CD4-positive, alpha-beta T cell treated with Interleukin-2 at 100 ng/mL for 4 hours (primary cell): ENCODE data around the gene RPN2.

Experiments
- DNase-seq: peaks from one replicate; pipeline ENCODE4 v3.0.0-alpha.2; 2020; ENCODE audit warnings: low spot score

The RPN2 gene

DNA sequence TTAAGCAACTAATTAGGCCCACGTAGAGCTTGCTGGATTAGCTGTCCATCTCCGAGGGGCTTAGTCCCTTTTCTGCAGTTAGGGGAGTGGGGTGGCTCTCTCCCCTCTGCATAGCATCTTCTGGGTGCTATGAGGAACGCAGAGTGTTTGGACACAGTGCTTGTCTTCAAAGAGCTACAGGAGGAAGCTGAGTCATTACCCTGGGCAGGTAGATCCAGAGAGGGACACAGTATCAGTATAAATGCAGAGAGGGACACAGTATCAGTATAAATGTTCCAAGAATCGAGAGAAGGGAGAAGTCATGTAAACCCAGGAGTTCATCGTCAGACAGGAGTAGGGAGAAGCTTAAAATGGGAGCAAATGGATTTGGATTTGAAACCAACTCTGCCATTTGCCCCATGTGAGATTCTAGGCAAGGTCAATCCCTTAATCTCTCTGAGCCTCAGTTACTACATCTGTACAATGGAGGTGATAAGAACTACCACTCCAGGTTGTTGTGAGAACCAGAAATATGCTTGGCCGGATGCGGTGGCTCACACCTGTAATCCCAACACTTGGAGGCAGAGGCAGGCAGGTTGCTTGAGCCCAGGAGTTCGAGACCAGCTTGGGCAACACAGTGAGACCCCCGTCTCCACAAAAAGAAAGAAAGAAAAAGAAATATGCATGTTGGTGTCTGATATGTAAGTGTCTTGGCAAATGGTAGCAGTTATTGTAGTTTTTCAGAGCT is 88.0 kb downstream of the RPN2 start:
- DNase-seq = no peak

DNA sequence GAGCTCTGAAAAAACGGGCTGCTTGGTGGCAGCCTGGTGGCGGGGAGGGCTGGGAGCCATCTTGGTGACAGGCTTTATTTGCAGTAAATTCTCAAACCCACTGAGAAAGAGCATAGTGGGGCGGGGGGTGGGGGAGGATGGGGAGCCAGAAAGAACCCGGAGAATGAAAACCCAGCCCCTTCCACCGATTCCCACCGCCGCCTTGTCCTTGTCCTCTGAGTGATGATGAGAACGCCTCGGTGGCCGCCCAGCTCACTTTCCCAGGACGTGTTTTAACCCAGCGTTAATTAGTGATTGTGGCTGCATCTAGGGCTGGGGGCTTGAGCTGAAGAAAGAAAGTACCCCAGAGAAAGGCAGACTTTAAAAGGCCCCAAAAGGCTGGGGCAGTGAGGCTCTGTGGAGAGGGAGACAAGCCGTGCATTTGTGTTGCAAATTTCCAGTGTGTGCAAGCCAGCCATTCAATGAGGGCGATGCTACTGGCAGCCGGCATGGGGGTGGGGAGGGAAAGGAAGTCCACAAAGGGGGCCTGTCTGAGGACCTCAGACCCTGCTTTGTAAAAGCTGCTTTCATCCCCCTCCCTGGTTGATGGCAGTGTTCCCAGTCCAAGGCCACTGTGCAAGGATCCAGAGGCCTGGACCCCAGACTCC is 88.7 kb downstream of the RPN2 start:
- no peak for DNase-seq

DNA sequence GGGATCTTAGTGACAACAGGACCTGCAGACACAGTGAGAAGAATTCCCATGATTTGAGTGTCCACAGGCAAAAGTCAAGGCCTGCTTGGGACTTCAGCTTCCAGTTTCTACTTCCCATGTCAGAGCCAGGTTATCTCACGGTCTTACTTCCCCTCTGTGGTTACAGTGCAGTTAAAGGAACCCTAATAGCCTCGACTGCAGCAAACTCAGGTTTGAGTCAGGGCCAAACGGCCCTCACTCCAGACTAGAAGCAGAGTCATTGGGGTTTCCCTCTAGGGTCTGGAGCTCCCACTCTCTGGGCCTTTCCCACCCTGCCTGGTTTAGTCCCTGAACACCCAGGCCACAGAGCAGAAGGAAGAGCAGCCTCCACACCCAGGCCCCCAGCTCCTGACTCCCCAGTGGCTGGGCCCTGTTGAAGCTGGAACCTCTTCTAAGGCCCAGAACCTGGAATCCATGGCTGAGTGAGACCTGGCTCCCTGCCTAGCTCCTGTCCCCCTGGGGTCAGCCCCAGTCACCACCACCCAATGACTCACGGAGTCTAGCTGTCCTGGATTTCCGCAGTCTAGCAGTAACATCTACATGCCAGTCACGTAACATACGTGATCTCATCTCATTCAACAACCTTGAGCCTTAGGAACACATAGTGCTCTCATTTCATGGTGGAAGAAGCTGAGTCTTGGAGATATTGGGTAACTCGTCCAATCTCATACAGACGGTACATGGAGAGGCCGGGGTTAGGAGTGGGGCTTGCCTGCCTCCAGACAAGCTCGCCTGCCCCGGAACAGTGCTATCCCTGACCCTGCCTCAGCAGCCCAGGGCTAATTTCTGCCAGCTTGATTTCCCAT is 91.7 kb downstream of the RPN2 start:
- peak; percentile 11 for DNase-seq

DNA sequence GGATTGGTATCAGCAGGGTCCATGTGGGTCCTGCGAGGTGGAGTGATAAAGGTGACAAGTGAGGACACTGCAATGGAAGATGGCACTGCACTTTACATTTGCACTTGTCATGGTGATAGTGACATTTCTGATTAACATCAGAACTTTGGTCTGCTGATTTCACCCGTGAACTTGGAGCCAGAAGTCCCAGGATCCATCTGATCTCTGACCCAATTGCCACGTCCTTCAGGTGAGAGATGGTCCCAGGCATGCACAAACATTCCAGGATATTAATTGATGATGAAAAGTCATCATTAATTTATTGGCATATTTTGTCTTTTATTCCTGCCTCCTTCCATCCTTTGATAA is 92.3 kb downstream of the RPN2 start:
- no peak for DNase-seq

DNA sequence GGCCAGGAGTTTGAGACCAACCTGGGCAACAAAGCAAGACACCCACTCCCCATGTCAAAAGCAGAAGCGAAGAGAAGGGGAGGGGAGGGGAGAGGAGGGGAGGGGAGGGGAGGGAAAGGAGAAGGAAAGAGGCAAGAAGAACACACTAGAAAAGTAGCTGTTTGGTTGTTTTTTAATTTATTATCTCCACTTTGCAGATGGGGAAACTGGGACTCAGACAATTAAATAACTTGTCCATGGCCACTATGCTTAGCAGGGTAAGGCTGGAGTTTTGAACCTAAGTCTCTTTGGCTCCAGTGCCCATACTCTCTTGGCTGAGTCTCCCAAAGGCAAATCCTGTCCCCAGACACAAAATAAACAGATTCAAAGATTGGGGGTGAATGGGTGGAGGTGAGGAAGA is 94.9 kb downstream of the RPN2 start:
- no peak for DNase-seq

DNA sequence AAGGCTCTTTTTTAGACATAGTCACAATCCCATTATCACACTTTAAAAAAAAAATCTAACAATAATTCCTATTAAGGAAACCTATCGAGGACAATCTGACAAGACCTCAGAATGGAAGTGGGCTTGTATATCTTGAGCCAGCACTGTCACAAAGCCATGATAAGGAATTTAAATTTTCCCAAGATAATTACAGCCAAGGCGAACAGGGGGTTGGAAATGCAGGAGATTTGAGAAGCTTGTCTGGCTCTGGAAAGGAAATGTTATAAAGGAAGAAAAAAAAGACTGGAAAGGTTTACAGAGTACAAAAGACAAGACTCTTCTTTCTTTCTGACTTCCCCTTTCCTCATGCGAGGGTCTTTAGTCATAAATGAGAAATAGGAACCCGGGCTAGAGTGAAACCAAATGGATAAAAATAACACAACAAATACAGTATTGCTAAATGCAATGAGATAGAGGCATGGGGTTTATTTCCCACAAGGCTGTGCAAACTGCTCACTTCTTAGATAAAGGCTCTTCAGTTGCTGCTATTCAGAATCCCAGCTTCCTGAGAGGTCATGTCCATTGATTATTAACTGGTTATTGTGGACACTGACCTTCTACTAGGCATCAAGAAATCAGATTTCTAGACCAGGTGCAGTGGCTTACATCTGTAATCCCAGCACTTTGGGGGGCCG is 95.9 kb downstream of the RPN2 start:
- DNase-seq = no peak

DNA sequence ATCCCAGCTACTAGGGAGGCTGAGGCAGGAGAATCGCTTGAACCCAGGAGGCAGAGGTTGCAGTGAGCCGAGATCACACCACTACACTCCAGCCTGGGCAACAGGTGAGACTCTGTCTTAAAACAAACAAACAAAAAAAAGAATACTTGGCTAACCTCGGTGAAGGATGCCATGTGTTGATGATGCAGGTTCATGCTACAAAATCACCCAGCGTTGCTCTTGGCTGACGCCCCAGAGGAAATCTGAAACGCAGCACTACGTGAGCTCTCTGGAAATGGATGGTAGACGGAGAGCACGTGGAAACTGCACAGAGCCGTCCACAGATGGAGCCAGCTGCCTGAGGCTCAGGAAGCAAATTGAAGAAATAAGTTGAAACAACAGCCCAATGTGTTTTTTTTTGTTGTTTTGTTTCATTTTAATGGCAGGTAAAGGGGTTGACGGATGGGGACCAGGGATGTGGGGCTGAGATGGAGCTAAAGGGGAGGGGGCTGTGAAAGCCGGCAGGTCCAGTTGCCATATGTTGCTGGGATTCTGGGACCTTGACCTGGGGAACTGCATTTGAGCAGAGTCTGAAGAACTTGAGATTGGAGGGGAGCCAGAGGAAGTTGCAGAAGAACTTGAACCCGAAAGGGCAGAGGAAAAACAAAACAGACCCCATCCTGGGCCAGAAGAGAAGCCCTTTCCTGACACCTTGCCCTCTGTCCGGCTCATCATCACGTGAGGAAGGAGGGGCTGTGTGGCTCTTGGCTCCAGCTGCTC is 97.5 kb downstream of the RPN2 start:
- no peak for DNase-seq

DNA sequence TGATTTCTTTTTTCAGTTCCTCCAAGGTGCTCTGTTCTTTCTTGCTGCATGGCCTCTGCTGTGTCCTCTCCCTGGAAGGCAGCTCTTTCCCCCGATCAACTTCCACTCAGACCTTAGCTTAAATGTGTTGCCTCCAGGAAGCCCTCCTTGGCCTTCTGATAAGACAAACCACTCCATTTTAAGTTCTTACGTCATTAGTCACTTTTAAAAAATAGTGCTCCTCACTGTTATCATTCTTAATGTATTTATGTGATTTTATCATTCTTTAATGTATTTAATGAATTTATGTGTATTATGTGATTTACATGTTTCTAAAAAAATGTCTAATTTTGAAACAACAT is 98.1 kb downstream of the RPN2 start:
- no peak for DNase-seq

DNA sequence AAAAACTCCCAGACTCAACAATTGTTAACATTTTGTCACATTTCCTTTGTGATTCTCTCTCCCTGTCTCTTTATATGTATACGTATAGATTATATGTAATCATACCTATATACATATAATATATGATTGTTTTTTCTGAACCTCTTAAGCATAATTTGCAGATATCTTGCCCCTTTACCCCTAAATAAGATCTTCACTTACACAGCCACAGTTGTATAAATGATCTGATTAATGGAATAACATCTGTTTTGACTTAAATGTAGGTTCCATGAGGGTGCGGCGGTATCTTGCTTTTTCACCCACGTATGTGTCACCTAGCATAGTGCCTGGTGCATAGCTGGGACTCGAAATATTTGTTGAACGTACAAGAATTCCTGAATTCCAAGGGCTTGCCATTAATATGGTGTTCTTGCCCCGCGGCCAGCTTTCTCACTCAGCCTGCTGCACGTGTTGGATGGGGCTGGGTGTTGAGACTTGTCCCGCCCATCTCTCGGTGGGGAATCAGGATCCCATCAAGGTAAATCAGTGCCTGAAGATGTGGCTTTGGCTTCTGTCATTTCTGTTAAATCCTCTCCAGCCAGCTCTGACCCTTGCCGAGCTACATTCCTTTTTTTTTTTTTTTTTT is 99.9 kb downstream of the RPN2 start:
- DNase-seq = no peak

DNA sequence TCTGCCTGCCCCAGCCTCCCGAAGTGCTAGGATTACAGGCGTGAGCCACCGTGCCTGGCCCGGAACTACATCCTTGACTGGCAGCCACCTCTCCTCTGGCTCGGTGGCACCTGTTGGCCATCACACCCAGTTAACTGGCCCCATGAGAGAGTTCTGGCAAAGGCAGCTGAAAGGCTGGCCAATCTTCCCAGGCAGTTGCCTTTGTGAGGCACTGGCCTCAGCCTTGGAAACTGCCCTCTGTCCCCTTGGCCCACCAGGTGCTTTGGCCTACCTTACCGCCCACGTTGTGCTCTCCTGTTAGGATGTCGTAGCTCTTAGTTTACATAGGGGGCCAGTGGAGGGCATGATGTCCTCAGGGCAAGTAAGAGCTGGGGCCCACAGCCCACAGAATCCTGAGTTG is 100.7 kb downstream of the RPN2 start:
- no peak for DNase-seq

DNA sequence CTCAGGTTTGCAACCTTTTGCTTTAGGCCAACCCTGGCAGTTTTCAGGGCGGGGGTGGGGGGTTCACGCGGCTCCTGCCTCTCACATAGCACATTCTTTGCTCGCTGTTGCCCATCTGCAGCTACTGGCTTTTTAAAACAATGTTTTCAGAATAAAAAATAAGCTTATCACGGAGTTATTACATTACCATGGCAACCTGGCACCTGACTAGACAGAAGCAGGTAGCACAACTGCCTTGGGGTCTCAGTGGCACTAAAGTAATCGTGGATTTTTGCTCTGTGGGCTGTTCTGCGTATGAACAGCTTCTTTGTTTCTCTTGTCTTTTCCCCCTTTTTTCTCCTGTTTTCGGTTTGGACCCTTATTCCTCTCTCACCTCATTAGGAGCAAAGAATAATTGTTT is 101.3 kb downstream of the RPN2 start:
- DNase-seq = no peak

DNA sequence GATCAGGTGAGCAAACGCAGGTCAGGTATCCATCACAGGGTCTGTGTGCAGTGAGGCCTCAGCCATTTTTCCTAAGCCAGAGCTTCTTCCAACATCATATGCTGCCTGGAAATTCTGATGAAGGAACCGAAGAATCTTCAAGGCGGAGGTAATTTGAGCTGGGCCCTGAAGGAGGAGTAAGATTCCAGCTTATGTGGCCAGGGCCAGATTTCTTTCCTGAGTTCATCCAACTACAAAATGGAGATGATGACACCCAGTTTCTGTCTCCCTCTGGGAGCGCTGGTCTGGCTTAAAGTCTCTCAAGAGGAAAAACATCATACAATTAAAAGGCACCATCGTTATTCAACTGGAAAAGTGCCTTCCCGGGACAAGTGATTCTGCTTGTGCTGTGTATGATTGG is 103.4 kb downstream of the RPN2 start:
- no peak for DNase-seq

DNA sequence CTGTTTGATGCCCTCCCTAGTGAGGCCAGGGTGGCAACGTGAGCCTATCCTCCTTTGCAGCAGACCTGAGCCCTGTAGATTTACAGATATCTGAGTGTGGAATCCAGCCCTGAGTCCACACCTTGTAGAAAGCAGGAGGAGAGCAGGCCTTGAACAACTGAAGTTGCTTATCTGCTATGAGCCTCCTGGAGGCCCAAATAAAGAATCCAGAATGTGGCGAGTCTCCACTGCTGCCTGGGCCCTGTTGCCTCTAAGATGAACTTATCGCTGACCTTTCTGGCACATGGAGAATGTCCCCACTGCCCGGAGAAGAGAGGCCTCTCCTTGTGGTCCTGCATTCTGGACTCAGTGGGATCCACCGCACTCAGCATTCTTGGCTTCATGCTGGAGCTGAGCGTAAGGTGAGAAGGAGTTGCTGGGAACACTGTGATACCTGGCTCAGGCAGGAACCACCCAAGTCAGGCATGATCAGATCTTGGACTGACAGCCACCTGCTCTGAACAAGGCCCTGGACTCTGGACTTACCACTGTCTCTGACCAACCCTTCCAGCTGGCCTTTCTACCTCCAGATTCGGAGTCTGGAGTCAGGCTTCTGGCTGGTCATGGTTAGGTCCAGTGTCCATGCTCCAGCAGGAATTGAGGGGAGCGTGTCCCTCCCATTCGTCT is 104.5 kb downstream of the RPN2 start:
- no peak for DNase-seq

DNA sequence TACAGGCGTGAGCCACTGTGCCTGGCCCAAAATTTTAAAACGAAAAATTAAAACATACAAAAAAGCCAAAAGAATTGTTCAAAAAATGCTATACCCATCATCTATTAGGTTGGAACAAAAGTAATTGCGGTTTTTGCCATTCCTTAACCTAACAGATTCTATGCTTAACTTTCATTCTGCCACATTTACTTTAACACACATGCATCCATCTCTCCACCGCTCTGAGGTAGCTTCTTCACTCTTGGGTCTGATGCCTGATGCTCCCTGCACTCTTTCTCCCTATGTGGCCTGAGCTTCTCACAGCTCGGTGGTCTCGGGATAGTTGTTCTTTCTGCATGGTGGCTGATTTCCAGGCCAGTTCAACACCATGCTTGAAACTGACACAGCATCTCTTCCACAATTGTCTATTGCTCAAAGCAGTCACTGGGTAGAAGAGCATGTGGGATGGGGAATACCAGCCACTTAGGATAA is 105.6 kb downstream of the RPN2 start:
- DNase-seq = no peak

DNA sequence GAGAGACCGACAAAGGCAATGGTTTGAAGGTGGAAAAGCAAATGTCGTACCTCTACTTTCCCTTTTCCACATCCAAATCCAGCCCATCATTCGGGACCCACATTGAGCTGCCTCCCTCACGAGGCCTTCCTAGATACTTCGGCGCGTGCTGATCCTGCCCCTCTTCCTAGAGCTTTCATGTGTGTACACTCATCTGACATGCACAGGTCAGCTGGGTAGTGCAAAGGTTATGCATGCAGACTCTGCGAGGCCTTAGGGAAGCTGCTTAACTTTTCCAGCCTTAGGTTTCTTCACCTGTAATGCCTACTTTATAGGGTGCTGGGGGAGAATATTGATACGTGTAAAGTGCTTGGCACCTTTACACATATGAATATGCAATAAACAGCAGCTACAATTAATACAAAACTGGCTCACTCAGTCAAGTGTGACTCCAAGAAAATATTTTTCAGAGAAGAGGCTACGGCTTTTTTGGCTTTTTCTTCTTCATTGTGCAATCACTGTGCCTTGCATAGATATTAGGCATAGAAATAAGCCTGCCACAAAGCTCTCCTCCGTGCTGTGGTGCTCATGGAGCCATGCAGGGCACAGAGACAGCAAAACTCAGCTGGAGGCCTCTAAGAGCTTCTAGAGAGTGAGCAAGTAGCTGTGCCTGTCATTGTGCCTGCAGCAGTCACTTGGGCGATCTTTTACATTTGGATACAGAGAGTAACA is 106.7 kb downstream of the RPN2 start:
- DNase-seq = no peak

DNA sequence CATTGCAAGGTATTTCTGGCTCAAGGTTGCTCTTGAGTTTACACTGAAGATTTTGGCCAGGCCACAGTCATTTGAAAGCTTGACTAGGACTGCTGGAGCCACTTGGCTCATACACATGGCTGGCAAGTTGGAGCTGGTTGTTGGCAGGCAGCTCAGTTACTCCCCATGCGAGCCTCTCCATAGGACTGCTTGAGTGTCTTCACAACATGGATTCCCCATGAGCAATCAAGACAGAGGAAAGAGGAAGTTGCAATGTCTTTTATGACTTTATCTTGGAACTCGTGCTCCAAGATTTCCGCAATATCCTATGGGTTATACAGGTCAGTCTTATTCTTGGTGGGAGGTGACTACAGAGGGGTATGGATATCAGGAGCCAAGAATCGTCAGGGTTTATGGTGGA is 109.0 kb downstream of the RPN2 start:
- DNase-seq = no peak

DNA sequence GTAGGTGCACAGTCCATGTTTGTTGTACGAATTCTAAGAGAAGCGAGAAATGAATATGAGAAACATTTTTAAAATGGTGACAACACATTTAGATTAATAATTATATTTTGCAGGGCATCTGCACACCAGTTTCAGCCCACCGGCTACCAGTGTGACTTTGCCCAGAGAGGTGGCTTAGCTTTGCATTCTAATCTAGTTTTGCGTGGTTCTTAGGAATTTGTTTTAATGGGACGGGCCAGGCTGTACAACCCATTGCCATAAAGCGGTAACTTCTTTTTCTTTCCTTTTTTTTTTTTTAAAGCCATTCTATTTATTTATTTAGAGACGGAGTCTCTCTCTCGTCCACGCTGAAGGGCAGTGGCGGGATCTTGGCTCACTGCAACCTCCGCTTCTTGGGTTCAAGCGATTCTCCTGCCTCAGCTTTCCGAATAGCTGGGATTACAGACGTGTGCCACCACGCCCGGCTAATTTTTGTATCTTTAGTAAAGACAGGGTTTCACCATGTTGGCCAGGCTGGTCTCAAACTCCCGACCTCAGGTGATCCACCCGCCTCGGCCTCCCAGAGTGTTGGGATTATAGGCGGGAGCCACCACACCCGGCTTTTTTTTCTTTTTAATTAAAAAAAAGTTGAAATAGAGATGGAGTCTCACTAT is 111.2 kb downstream of the RPN2 start:
- no peak for DNase-seq
